GM21717 (cell line): ENCODE measurements around the gene EXOSC3.

Experiments
- ATAC-seq: cut with Tn5 transposase; IDR thresholded peaks from one replicate; pipeline ENCODE4 v1.9.1; 2021; ENCODE audit warnings: mild to moderate bottlenecking, moderate library complexity; ENCODE audit not compliant: unreplicated experiment

Gene EXOSC3

DNA sequence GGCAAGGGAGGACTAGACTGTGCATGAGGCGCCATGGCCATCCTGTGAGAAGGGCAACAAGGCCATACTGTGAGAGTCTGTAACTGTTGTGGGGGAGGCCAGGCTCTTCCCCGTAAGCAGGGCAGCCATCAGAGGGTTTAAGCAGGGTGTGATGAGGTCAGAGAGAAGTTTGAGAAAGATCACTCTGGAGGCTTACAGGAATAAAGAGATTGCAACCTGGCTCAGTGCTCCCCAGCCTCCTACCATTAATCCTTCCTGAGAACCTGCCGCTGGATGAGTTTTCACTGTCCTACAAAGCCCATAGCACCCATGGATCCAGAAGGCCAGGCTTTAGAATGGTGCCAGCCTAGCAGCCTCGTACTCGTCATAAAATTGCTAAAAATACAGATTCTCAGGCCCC is 45.6 kb downstream of the EXOSC3 start:
- ATAC-seq: no peak

DNA sequence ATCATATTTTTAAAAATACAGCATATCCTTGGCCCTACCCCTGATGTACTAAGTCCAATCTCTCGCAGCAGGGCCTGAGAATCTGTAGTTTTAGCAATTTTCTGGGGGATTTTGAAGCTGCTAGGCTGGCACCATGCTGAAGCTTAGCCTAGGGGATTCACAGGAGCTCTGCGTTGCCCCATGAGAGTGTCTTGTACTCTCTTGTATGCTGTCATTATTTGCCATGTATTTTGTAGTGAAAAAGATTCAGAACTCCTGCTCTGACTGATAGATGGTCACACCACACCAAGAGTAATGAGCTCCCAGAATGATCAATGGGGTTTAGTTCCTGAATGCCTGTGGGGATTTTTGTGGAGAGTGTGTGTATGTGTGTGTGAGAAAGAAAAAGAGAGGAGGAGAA is 51.9 kb downstream of the EXOSC3 start:
- ATAC-seq: no peak

DNA sequence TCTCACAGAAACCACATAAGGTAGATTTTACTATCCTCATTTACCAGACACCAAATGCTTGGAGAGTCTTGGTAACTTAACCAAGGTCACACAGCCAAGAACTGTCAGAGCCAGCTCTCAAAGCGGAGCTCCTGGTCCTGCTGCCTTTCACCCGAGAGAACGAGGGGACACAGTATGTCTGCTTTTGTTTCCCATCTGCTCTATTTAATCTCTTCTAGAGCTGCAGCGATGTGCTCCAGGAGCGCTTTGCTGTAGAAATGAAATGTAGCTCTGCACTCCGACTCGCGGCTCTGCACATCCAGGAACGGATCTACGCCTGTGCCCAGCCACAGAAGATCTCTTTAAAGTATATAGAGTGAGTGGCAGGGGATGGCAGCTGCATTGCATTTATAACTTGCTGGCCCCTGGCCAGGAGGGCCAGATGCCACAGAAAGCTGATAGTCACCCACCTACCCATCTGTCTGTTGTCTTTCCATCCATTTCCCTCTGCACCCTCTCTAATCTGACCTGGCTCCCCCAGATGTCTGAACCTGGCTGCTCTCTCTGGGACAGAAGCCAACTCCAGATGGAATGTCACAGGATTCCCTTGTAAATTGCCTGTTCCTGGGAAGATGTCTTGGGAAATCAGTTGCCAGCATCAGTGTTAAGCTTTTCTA is 52.6 kb downstream of the EXOSC3 start:
- ATAC-seq: no peak

DNA sequence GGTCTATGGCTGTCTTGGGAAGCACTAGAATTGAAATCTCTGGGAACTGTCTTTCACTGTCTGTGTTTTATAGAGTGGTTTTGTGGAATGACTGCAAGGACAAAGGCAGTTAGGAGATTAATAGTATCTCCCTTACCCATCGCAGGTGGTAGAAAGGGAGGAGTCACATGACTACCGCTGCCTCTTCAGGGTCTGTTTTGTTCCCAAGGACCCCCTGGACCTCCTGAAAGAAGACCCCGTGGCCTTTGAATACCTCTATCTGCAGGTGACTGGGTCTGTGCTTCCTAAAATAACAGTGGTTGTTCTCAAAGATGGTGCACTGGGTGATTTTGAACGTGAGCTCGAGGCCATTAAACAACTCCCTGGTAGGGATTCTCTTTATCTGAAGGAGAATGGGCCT is 54.0 kb downstream of the EXOSC3 start:
- no peak for ATAC-seq

DNA sequence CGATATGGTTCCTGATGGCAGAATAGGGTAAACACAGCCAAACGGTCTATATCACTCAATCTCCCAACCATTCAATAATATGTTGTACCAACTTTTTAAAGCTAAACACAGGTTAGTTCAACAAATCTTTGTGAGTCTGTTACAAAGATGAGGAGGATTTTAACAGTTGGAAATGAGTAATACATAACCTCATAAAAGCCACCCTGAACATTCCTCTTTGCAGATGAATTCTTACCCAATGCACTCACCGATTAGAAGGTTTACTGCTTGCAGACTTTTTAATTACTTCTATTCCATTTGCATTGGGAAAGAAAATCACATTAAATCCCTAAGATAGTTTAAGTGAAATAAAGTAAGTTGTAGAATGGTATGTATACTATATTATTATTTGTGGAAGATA is 54.6 kb downstream of the EXOSC3 start:
- no peak for ATAC-seq
